ENCODE data around the gene CCNF.
"Not testable (repeated sequence)": the region's sequence is repeated elsewhere in the genome, so short reads cannot be mapped to it uniquely, and the experiment has no call there.

CCNF gene

DNA sequence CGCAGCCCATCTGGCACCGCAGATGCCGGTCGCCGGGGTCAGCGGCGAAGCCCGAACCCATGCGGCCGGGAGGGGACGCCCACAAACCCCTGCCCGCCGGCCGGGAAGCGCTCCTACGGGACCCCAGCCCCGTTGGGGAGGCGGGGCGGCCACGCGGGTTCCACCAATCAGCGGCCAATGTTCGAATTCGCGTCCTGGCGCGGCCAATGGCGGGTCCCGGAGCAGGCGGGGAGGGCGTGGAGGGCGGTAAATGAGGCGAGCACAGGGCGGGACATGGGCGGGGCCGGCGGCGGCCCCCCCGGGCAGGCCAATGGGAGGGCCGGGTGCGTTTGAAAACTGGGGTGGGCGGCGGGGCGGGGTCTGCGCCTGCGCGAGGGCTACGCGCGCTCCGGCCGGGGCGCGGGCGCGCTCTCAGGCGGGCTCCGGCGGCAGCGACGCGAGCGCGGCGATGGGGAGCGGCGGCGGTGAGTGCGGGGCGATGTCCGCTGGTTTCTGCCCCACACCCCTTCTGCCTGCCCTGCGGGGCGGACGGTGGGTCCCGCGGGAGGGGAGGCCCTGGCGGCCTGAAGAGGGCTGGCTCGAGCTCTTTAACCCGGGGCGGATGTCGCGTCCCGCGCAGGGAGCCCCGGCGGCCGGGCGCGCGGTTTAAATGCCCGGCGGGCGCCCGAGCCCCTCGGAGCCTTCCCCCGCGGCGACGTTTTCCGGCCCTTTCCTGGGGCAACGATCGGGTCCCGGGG is at the start of gene CCNF:
TSS of gene CCNF (plus strand) at position 414 of the 737 bp plus-strand sequence. CDS start at position 449, 35 bp downstream.
- DNase-seq: peak; percentile 95

GRCh38 chr16:2383501-2383900 is 45.7 kb upstream of the CCNF start:
- DNase-seq: no peak

DNA sequence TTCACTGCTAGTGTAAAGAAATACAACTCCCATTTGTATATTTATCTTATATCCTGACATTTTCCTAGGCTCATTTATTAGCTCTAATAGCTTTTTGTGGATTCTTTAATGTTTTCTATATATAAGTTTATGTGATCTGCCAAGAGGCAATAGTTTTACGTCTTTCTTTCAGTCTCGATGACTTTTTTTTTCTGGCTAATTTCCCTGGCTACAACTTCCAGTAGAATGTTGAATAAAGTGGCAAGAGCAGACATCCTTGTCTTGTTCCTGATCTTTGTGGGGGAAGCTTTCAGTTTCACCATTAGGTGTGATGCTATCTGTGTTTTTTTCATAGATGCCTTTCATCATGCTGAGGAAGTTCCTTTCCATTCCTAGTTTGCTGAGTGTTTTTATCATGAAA is 44.8 kb upstream of the CCNF start:
- no peak for DNase-seq

GRCh38 chr16:2385190-2385836 is 43.9 kb upstream of the CCNF start:
- no peak for DNase-seq

DNA sequence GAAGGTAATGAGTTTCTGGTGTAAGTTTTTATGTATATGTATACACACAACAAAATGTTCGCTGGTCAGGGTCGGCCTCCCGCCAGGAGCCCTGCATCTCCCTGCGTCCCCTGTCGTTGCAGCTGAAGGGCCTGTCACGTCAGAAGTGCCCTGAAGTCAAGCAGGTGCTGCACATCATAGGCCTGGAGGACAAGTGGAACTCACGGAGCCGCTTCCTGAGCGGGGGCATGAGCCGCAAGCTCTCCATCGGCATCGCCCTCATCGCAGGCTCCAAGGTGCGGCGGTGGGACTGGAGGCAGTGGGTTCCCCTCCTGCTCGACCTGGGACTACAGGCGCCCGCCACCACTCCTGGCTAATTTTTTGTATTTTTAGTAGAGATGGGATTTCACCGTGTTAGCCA is 43.3 kb upstream of the CCNF start:
- not testable (repeated sequence) for DNase-seq

GRCh38 chr16:2386990-2387389 is 42.3 kb upstream of the CCNF start:
- no peak for DNase-seq

- DNase-seq: no peak
These were observed 40.9 kb upstream of the CCNF start for GRCh38 chr16:2388139-2388874.

DNA sequence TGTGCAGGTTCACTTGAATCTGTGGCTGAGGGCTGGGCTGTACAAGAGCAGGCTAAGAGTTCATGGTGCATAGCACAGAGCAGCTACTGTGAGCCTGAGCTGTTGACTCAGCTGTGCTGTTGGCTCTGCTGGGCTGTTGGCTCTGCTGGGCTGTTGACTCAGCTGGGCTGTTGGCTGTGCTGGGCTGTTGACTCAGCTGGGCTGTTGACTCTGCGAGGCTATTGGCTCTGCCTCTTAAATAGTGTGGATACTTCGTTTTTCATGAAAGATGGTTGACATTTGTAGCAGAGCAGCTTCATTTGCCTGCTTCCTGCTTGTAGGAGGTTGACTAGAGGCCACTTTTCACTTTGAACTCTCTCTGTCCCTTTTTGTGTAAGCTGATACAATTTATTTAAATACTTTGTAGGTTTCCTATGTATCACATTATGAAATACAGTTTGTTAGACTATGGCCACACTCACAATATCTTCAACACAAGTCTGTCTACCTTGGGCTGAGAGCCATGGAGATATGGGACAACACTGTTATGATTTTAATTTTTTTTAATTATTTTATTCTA is 40.3 kb upstream of the CCNF start:
- no peak for DNase-seq

DNA sequence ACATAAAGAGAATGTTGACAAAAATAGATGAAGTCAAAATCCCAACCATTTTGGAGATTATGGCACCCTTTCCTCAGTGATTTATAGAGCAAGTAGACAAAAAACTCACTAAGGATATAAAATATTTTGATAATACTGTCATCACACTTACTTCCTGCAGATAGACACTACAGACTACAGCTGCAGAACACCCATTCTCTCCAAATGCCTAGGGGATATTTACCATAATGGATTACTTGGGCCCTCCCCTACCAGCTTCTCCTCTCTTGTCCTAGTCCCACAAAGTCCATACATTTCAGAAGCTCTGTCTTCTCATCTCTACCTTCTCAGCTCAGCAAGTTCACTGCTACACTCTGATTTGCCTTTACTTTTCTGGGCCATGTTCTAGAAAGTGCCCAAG is 37.2 kb upstream of the CCNF start:
- no peak for DNase-seq

DNA sequence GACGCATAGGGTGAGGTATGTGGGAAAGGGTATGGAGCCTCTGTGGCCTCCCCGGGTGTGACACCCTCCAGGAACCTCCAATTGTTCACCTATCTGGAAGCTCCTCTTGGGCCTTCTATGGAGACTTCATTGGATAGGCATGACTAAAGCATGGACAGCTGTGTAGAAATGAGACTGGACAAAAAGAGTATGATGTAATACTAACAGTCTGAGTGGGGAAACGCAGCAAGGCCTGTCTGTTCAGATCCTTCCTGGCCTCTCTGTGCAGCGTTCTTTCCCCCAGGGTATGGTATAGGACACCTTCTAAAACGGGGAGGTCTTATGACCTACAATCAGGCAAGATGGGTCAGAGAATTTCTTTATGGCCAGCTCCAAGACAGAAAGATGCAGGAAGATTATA is 30.7 kb upstream of the CCNF start:
- DNase-seq: no peak

DNA sequence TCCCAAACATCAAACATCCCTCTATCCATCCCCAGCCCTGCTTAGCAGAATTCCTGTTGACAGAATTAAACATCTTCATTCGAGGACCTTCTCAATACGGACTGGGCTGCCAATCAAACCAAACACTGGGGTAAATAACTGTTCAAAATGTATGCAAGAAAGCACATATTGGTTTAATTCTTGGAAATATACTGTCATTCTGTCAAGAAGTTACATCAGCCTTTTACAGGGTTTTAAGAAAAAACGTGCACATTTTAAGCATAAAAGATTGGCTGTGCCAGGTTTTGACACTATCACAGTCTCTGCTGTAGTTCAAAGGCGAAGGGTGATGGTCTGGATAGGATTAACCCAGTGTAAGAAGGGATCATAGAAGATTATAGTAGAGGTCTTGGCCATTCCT is 25.1 kb upstream of the CCNF start:
- no peak for DNase-seq

DNA sequence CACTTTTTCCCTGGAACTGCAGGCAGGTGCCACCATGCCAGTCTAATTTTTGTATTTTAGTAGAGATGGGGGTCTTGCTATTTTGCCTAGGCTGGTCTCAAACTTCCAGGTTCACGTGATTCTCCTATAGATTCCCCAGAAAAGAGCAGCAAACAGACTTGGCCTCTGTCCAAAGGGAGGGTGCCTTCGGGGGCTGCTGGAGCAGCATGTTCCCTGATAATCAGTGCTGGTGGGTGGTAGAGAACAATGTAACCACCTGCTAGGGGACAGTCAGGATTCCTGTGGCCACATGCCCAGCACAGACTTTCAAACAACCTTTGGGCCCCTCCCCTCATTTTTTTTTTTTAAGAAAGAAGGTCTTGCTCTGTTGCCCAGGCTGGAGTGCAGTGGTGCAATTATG is 14.2 kb upstream of the CCNF start:
- no peak for DNase-seq

DNA sequence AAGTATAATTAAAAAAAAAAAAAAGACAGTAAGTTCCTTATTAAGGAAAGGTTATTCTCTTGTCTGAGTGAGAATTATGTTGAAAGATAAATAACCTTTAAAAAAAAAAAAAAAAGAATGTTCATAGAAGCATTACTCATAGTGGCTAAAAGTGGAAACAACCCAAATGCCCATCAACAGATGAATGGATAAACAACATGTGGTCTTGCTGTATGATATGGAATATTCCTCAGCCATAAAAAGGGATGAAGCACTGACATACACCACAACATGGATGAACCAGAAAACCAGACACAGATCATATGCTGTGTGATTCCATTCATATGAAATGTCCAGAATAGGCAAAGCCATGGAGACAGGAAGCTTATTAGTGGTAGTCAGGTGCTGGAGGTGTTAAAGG is 9.2 kb upstream of the CCNF start:
- no peak for DNase-seq

- no peak for DNase-seq
These were observed 7.0 kb upstream of the CCNF start for GRCh38 chr16:2422123-2422867.

- no peak for DNase-seq
These were observed 4.9 kb upstream of the CCNF start for GRCh38 chr16:2424061-2425007.

- no peak for DNase-seq
These were observed 4.2 kb upstream of the CCNF start for GRCh38 chr16:2425008-2425518.

GRCh38 chr16:2425825-2426430 is 3.3 kb upstream of the CCNF start:
- no peak for DNase-seq

GRCh38 chr16:2426941-2427361 is 2.3 kb upstream of the CCNF start:
- no peak for DNase-seq

DNA sequence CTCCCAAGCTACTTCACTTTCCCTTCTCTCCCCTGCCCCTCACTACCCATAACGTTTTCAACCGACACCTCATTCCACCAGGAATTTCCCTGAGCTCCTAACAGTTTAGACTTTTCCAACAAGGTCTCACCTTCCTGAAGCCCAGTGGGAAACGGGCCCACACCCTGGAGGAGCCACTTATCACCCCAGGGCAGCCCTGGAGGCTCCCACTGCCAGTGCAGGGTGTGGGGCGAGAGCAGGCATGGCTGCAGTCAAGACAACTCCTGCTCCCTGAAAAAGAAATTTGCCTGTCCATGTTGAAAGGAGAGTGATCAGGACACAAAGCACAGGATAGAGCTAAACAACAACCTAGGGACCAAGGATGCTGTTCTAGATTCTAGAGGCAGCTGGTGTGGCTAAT is 1.7 kb upstream of the CCNF start:
- DNase-seq: no peak

- no peak for DNase-seq
These were observed 1.0 kb upstream of the CCNF start for GRCh38 chr16:2428051-2428783.

GRCh38 chr16:2428784-2429033 is 538 bp upstream of the CCNF start:
- DNase-seq: no peak

All from KG1 (cell line).